GM19240 (cell line): ENCODE data around the gene SLC8A1.

ENCODE experiments used
- DNase-seq: peaks from one replicate; pipeline ENCODE4 v3.0.0; 2011; ENCODE audit warnings: low spot score; ENCODE audit not compliant: insufficient read length

SLC8A1 gene

DNA sequence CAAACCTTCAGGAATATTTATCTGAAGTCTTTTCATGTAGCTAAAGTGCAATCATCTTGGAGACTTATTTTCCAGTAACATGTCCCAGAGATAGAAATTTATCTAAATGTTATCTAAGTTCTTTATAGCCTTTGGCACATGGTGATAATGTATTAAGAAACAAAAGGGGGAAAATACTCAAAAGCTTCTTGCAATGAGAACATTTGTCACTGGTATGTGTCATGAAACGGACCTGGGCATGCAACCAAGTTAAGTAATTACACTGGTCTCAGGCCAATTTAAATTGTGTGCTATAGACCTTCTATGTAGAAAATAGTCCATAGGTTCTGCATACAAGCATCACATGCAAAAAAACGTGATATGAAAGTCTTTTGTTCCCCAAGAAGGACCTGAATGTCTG lies 136.2 kb downstream of the SLC8A1 start:
- no peak for DNase-seq

DNA sequence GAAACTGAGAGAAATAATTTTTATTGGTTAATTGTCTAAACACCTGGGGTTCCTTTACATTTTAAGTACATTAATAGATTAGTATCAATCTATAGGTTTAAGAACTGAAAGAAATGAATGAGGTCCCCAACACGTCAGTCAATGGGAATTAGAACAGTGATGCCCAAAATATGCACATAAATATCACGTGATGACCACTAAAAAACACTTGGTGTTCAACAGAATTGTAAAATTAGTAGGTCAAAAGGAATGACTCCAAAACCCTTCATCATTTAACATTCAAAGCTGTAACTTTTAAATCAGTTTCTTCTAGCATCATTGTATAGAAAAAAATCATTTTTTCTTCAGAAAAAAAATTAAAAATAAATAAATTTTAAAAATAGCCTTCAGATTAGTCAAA lies 140.9 kb downstream of the SLC8A1 start:
- no peak for DNase-seq

DNA sequence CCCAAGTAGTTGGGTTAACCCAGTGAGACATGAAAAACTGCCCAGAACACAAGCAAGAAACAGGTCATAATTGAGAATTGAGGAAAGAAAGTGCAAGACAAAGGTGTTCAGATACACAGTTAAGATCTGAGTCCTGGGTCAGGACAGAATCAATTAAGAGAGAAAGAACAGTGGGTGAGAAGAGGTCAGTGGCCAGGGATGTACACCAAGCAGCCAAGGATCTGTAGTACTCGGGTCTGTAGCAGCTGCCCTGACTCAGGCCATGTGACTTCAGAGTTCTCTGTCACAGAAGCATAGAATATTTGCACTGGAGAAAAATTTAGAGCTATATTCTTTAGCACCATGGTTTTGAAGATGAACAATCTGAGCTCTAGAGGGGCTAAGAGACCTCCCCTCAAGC lies 141.6 kb downstream of the SLC8A1 start:
- DNase-seq: no peak

DNA sequence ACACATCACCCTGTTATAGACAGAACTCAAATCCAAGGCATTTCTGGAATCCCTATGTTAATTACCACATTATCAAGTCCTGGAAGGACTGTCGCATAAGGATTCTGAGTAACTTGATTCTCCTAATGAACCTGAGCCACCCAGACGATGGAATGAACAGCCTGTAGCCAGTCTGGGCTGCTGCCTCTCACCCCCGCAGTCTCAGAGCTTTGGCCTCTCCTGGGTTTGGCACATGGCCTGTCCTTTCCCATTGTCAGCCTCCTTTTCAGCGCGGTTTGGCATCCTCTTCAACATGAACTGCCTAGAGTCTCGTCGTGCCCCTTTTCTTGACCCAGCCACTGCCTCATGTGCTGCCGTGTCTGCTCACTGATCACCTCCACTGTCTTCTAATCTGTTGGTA lies 147.6 kb downstream of the SLC8A1 start:
- no peak for DNase-seq

DNA sequence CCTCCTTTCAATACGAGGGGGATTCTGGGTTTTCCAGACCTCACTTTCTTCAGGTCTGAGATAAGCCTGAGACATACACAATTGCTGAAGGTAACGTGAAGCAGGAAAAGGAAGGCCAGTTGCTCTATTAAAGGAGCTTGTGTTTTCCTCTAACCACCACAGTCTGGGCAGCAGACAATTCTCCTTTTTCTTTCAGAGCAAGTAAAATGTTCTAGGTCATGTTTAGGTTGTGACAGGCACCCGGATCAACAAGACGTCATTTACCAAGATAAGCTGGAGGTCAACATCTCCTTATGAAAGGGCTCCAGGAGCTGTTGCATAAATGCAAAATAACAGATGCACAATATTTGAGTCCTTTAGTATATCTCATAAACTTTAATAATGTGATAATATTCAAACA lies 148.1 kb downstream of the SLC8A1 start:
- no peak for DNase-seq

DNA sequence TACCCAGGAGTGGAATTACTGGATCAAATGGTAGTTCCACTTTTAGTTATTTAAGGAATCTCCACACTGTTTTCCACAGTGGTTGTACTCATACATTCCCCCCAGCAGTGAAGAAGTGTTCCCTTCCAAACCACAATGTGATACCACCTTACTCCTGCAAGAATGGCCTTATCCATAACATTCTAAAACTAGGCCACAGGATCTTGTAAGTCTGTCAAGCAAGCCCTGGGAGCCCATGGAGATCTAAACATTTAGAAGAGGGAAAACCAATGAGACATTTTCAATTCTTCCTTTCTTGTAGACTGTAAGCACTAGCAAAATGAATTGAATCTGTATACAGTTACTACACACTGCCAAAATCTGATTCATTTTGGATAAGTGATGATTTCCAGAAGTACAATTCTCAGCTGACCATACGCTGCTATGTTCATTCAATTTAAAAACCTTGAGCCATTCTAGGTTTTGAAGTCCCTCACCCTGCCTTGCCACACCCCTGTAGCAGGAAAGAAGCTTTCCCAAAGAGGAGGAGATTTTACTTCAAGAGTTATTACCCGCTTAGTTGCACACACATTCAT lies 149.1 kb downstream of the SLC8A1 start:
- no peak for DNase-seq

DNA sequence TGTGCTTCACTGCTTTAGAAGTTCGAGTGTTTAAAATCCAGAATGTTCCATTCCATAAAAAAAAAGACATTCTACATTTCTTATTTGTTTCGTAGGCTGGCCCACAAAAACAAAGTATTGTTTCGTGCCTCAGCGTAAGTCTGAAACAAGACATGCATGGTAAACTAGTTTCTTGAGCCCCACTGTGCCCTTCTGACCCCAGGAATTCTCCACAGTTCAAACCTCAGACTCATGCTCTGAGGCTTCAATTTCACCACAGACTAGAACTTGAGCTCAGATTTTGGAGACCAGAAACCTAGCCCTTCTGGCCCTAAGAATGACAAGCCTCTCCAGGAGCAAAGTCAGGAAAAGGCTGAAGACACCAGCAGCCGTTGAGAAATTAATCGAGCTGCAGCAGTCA lies 151.5 kb downstream of the SLC8A1 start:
- DNase-seq: no peak

DNA sequence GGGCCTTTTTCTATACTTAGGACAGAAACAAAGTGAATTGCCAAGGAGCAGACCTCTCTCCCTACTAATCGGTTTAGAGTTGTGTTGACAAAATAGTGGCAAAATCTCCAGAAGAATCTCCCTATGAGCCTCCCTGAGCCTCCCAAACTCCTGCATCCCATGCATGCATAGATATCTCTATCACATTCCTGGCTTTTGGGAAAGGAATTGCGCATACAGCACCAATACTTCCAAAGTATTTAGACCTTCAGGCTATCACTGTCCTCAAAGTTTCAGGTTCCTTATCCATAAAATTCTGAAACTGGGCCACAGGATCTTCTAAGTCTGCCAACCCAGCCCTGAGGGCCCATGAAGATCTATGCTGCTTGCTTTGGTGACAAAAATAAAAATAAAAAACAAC lies 152.1 kb downstream of the SLC8A1 start:
- DNase-seq: no peak

GRCh38 chr2:40299173-40299572 lies 152.7 kb downstream of the SLC8A1 start:
- no peak for DNase-seq

GRCh38 chr2:40298026-40298425 lies 153.9 kb downstream of the SLC8A1 start:
- DNase-seq: no peak

- DNase-seq: no peak
Observed at GRCh38 chr2:40292291-40292690, 159.6 kb downstream of the SLC8A1 start.

DNA sequence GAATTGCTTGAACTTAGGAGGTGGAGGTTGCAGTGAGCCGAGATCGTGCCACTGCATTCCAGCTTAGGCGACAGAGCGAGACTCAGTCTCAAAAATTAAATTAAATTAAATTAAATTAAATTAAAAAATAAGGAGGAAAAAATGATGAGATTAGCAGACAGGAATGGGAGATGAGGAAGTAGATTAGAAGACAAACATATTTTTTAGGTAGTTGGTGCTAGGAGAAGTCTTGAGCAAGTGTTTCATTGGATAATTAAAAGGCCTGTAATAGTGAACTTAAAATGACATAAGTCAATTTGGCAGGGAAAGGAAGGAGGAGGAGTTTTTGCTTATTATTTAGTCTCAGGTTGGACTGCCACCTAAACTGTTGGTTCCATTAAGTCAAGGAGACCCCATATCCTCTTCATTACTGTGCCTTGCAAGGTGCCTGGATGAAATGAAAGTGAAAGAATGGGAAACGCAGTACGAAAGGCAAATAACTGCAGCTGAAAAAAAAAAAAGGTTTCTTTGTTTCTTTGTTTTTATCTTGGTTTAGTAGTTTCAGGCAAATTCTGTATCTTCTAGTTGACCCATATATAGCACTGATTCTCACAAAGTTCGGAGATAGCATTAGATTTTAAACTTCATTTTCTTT lies 162.0 kb downstream of the SLC8A1 start:
- DNase-seq: no peak

DNA sequence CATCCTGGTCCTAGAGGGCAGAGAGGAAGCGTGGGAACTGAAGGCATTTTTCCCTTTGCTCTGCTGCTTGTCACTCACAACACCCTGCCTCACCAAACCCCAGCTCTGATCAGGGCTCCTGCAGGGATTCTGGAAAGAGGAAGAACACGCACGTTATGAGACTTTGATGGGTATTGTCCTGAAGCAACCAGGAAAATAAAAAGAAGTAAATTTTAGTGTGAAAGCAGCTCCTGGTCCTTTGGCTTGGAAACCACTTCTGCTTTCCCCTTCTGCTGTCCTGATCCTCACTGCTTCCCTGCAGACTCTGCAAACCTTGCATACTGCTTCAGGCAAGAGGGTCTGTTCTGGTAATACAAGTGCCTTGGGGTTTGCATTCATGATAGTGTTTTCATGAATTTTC lies 164.1 kb downstream of the SLC8A1 start:
- DNase-seq: no peak

- DNase-seq: no peak
Observed at GRCh38 chr2:40287195-40287594, 164.7 kb downstream of the SLC8A1 start.

DNA sequence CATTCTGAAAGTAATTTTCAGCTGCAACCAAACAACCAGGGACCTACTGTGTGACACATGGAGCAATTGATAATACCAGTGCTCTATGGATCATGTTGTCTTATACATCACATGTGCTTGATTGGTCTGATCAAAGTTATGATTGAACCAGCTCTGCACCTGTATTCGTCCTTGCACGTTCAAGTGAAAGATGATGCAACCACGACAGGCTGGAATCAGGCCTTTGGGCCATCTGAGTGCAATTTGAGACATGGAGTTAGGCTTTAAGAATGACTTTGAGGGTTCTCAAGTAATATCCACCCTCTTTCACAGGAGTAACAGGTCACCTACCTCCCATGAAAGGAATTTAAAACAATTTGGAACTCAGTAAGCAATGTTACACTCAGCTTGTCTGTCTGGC lies 165.2 kb downstream of the SLC8A1 start:
- DNase-seq: no peak

GRCh38 chr2:40285391-40285790 lies 166.5 kb downstream of the SLC8A1 start:
- no peak for DNase-seq

GRCh38 chr2:40284797-40285196 lies 167.1 kb downstream of the SLC8A1 start:
- DNase-seq: no peak

- no peak for DNase-seq
Observed at GRCh38 chr2:40283111-40283909, 168.6 kb downstream of the SLC8A1 start.

GRCh38 chr2:40282428-40282827 lies 169.5 kb downstream of the SLC8A1 start:
- DNase-seq: no peak

DNA sequence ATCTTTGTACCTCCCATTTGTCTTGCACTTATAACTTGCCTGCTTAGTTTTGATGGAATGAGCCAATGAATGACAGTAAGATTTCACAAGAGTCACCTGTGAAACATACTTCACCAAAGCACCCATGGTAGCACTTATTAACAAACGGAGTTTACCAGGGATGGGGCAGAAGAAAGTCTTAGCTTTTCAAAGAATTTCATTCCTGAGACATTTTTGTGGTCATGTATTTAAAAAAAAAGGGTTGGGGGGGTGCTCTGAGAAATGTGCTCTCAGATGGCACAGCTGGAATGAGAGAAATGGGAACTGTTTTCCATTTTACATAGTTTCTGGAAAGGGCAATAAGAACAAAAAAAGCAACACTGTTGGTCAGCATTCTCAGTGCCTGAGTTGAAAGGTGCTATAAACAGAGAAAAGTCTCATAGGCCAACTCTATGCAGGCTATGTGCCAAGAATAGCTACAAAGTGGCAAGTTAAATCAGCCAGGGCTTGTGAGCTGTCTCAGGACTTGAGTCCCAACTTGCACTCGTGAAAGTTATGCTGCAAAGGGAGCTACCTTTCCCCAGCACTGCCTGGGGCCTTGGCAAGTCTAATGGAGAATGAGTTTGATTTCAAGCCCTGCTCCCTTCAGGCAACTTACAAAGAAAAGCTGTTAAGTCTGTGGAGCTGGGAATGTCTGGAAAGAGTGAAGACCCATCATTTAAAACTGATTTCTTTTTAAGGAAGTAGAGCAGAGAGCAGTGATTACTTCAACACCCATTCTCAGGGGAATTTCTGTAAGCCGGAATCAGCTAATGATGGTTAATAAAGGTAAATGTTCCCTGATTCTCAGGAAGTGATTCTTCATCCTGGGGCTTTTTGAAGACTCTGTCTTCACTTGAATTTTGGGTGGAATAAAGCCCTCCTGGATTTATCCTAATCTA lies 170.6 kb downstream of the SLC8A1 start:
- no peak for DNase-seq

- DNase-seq: no peak
Observed at GRCh38 chr2:40279482-40279881, 172.4 kb downstream of the SLC8A1 start.

DNA sequence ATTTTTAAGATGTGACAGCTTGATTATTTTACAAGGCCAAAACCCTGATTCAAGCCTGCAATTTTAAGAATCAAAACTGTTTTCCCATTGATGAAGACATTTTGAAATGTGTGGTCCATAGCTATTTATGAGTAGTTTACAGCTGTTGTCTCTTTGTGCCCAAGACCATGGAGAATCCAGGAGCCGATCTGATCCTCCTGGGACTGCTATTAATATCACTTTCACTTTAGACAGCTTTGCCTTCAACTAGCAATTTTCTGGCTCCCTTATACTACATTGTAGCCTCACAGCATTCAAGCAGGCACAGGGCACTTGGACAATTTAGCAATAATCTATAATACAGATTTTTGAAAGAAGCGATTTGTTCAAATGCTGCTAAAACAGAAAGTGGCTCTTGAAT lies 172.9 kb downstream of the SLC8A1 start:
- no peak for DNase-seq
